ENCODE data around the gene SF3A2. TPM values are rescaled to one million over a fixed set of nuclear protein-coding genes. Genes with fewer than 3 reads are reported as not detected.

Gene SF3A2
- total RNA-seq, 1 experiment from 2014 or later: 184 TPM

GRCh38 chr19:2236314-2237050, at the start of gene SF3A2, which contains the start of gene PLEKHJ1 (continued):
- TF ChIP-seq ATF2 (CRISPR knock-in tag; IDR thresholded peaks at IDR 0.05; ENCODE audit: borderline replicate concordance, low read depth) (peak; percentile 61; the same call in 1 of the 2 replicates), MYBL2 (CRISPR knock-in tag; IDR thresholded peaks at IDR 0.05) (peak; percentile 94), MLX (CRISPR knock-in tag; IDR thresholded peaks at IDR 0.05) (no peak), ZNF425 (CRISPR knock-in tag; conservative IDR thresholded peaks at IDR 0.05) (no peak), PRDM15 (CRISPR knock-in tag; IDR thresholded peaks at IDR 0.05) (peak; percentile 79), NFYB (CRISPR knock-in tag; conservative IDR thresholded peaks at IDR 0.05; ENCODE audit: low read depth) (no peak), GTF2I (CRISPR knock-in tag; conservative IDR thresholded peaks at IDR 0.05) (no peak), TEAD4 (CRISPR knock-in tag; IDR thresholded peaks at IDR 0.05) (peak; percentile 60; the same call in 1 of the 2 replicates), GRHL2 (CRISPR knock-in tag; IDR thresholded peaks at IDR 0.05; ENCODE audit: insufficient replicate concordance, severe bottlenecking) (no peak), STAT6 (CRISPR knock-in tag; conservative IDR thresholded peaks at IDR 0.05; ENCODE audit: low read depth) (no peak), ZBTB43 (CRISPR knock-in tag; IDR thresholded peaks at IDR 0.05) (peak; percentile 84), TP53 (CRISPR knock-in tag; IDR thresholded peaks at IDR 0.05) (peak; percentile 86; the same call in 1 of the 2 replicates), ARID4B (CRISPR knock-in tag; IDR thresholded peaks at IDR 0.05; ENCODE audit: borderline replicate concordance) (peak; percentile 95; the same call in 1 of the 2 replicates), AR (CRISPR knock-in tag; IDR thresholded peaks at IDR 0.05) (no peak), SMAD4 (CRISPR knock-in tag; IDR thresholded peaks at IDR 0.05) (0 out of 2 replicates have a peak, but pooled peaks have one; percentile 53), MXD4 (CRISPR knock-in tag; IDR thresholded peaks at IDR 0.05; ENCODE audit: borderline replicate concordance) (no peak), NFATC4 (CRISPR knock-in tag; IDR thresholded peaks at IDR 0.05) (no peak)
